IPS DF 19.7 (cell line): ENCODE data around the gene KLF7.

Experiments used
- DNase-seq: peaks from one replicate; pipeline ENCODE4 v3.0.0-alpha.2; 2013; ENCODE audit warnings: low read depth, low spot score

KLF7 gene

GRCh38 chr2:207149249-207150213 lies 16.2 kb downstream of the KLF7 start:
- no peak for DNase-seq

- no peak for DNase-seq
Observed at GRCh38 chr2:207148020-207148419, 17.7 kb downstream of the KLF7 start.

DNA sequence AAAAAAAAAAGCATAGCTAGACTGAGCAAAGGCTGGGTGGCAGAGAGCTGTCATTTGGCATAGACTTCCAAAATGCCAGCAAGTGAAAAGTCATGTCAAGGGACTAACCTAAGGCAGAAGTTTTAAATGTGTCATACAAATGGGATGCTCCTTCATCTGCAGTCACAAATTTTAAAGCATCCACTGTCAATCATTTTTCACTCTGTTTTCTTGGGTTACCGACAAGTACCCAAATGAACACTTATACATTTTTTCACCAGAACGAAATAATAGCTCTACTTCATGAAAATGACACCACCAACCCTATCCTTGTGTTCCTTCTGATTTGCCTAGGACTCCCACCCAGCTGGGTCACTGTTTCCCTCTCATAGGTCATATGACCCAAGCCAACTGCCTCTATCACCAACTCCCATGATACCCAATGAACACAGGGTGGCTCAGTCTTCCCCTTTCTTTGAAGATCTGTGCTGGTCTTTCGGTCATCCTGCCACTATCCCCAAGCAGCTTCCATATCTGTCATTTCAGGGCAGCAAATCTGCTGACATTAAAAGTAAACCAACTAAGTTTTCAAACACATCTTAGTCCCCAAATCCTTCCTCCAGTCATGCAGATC lies 21.5 kb downstream of the KLF7 start:
- DNase-seq, result no peak

- no peak for DNase-seq
Observed at GRCh38 chr2:207143215-207144172, 22.3 kb downstream of the KLF7 start.

GRCh38 chr2:207142461-207142860 lies 23.3 kb downstream of the KLF7 start:
- no peak for DNase-seq

DNA sequence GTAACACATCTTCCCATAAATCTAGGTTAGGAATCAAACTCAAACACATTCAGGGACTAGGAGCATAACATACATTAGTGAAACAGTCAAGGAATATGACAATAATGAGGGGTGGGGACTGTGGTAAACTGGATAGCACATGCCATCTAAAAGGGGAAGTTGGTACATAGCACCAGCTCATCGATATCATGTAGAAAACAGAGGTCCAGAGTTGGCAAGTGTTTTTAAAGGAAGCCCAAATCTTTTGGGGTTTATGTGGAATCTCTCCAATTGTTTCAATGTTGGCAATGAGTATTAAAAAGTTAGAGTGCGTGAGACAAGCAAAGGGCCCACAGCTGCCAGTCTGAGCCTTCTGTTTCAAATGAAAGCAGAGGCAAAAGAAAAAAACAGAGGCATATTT lies 24.4 kb downstream of the KLF7 start:
- DNase-seq, result no peak

GRCh38 chr2:207140265-207140664 lies 25.5 kb downstream of the KLF7 start:
- DNase-seq, result no peak

DNA sequence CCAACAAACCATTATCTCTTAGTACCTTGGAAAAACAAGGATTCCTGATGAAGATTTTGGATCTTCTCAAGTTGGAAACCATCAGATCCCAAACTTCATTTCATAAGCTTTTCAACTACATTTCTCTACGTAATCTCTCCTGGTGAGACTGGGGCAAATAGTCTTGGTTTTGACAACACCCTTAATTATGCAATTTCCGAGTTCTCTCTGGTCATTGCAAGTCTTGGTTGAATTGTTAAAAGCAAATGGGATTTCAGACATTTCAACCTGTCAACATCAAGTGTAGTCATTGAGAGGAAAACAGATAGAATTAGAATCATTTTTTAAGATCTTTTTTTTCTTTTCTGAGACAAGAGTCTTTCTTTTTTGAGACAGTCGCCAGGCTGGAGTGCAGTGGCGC lies 26.2 kb downstream of the KLF7 start:
- DNase-seq, result no peak

DNA sequence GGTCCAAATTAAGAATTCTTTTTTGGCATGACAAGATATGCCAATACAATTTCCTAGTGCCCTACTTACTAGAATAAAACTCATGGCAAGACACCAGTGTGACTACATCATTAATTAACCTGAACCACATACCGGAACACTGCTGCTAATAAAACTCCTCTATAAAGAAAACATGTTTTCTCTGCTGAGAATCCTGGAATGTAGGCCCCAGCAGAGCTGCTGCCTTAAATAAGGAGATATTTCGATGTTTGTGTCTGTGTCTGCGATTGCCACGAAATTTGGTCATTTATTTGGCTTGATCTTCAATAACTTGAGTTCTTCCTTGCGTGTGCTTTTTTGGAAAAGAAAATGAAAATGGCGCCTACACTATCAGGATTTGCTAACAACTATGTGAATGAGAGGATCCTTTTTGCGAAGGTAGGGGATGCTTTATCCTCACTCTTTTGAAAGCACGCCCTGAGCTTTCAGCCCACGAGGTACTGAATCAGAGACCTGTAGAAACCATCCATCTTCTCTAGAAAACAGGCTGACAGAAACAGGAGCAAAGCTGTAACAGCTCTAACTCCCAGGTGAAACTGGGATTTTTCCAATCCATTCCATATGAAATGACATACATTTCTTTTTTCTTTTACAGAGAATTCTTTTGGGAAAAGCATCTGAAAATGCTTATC lies 27.0 kb downstream of the KLF7 start:
- DNase-seq, result no peak

- DNase-seq, result no peak
Observed at GRCh38 chr2:207137596-207138337, 28.0 kb downstream of the KLF7 start.

DNA sequence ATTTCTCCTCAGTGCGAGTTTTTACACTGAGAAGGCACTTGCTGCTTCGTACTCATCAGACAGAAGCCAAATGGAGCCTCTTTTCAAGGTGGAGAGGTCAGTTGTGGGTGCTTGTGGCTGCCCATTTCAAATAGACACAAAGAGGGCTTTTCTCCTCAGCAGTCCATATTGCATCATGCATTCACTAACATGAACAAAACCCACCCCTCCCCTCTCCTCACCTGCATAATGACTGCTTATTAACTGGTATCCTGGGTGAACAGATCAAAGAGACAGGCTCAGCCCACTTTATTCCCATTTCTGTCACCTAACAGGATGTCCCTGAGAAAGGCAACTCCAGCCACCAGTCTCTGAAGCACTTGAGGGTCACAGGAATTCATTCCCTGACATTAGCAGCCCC lies 28.9 kb downstream of the KLF7 start:
- no peak for DNase-seq

DNA sequence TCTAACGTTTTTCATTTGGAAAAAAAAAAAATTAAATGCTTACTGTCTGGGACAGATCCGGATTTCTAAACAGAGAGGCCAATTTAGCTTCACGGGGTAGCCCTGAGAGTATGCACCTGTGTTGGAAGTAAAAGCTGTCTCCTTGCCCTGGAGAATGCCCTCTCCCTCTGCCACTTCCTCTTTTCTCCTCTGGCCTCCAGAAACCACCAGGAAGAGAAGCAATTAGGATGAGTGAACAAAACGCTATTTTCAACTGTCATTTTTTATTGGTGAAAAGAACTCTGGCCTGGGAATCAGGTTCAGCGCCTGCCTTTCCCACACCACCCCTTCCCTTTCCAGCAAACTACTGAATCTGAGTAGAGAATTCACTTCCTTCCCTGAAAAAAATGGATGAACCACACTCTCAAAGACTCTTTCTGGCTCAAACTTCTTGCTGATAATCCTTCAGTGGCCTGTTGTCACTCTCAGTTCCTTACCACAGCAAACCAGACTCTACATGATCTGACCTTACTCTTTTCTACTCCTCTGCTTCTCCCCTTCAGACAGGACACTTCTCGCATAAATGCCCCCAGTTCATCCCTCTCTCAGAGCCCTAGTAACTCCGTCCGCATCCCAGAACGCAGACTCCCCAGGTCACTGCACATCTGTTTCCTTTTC lies 29.8 kb downstream of the KLF7 start:
- no peak for DNase-seq

- DNase-seq, result no peak
Observed at GRCh38 chr2:207135340-207135739, 30.4 kb downstream of the KLF7 start.

DNA sequence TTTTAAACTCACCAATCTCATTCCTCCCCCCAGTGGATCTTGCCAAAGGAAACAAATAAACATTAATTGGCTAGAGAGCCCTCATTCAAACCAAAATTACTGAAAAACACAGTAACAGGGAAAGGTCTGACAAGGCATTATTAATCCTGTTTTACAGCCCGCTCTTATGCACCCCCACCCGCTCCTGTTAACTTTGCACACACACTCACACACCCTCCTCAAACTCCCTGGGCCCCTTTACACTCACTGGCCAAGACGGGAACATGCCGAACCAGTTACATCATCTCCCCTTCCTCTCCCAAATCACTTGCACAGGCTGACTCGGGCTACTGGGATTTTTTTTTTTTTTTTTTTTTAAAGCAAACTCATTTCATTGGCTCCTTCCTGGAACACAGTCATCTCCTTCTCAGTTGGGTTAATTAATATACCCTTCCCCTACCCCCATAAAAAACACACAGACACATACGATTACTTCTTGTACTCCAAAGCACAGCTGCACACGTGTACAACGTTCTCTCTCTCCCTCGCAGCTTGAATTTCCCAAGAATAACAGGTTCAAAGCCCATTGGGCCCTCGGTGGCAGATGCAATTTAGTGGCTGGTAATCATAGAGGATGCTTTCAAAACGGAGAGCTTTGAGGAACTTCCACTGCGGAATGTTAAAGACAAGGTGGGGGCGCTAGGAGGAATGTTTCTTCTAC lies 31.8 kb downstream of the KLF7 start:
- DNase-seq, result peak; percentile 50

GRCh38 chr2:207133458-207133819 lies 32.3 kb downstream of the KLF7 start:
- no peak for DNase-seq

DNA sequence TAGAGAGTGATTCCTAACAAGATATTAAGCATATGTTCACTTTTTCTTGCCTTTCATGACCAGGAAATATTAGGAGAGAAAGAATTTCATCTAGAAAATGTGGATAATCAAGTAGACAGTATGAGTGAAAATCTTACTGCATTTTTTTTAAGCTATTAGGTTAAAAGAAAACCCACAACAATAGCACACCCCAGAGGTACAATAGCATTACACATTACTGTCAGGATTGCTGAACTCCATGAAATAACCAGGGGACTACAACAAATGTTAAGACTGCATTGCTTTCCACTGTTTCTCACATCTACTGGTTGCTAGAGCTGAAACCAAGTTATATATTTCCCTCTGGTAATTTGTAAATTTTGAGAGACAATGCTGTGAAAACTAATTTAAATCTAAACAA lies 33.7 kb downstream of the KLF7 start:
- no peak for DNase-seq

DNA sequence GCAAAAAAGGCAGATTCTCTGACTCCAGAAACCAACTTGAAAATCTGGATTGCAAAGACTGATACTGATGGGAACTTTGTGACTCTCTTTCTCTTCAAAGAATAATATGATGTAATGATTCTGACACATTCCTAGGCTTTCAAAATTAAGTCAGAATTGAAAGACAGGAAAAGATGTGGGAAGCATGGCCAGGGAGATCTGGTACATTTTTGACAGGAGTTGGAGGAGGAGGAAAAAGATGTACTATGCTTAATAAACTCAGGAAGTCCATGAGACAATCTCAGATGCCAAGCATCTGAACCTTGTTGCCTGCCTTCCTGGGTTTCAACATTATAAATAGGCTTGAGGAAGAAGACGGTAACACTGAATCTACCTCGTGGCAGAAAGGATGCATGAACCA lies 34.2 kb downstream of the KLF7 start:
- no peak for DNase-seq

- no peak for DNase-seq
Observed at GRCh38 chr2:207130958-207131521, 34.7 kb downstream of the KLF7 start.

GRCh38 chr2:207129821-207130220 lies 35.9 kb downstream of the KLF7 start:
- DNase-seq, result no peak
